NCI-H446 treated with DMSO at 0.1 percent for 48 hours (cell line): ENCODE results near the gene DNAI7.
A peak's percentile ranks its signal among the peaks of the same experiment; 100 is the strongest.

Experiments
- DNase-seq: peaks from one replicate; lab custom pipeline; 2025; lab: John Stamatoyannopoulos, UW

The DNAI7 gene

DNA sequence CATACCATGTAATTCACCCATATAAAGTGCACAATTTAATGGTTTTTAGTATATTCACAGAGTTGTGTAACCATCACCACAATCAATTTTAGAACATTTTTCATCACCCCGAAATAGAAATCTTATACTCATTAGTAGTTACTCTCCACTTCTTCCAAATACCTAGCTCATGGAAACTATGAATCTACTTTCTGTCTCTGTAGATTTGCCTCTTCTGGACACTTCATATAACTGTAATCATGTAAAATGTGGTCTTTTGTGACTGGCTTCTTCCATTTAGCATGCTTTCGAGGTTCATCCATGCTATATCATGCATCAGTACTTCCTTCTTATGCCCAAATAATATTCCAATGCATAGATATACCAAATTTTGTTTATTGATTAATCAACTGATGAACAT is 10.8 kb downstream of the DNAI7 start:
- no peak for DNase-seq

DNA sequence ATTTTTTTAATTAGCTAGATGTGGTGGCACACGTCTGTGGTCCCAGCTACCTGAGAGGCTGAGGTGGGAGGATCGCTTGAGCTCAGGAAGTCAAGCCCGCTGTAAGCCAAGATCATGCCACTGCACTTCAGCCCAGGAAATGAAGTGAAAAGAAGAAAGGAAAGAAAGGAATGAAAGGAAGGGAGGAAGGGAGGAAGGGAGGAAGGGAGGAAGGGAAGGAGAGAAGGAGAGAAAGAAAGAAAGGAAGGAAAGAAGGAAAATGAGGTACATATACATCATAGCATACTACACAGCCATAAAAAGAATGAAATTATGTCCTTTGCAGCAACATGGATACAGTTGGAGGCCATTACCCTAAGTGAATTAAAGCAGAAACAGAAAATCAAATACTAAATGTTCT is 12.2 kb downstream of the DNAI7 start:
- no peak for DNase-seq

DNA sequence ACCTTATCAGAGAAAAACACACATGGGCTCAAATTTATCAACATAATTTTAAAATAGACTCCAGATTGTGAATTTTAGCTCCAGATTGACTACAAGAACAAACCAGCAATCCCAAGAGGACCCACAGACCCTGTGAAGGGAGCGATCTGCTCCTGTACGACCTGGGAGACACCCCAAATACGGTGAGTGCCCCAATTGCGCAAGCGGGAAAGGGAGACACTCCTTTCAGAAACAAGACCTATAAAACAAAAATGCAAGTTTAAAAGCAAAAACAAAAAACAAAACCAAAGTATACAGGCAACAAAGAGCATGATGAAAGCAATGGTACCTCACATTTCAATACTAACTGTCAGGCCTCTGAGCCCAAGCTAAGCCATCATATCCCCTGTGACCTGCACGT is 32.1 kb downstream of the DNAI7 start:
- no peak for DNase-seq

DNA sequence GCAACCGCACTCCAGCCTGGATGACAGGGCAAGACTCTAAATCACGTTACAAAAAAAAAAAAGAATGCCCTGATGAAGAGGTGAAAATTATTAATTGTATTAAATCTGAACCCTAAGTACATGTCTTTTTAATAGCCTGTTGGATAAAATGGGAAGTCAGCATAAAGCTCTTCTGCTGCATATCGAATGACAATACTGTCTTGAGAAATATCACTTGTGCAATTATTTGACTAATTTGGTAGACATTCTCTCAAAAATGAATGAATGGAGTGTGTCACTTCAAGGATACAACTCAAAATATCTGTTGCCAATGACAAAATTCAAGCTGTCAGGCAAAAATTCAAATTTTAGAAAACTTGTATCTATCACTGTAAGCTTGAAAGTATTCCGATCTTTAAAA is 38.9 kb downstream of the DNAI7 start:
- no peak for DNase-seq

DNA sequence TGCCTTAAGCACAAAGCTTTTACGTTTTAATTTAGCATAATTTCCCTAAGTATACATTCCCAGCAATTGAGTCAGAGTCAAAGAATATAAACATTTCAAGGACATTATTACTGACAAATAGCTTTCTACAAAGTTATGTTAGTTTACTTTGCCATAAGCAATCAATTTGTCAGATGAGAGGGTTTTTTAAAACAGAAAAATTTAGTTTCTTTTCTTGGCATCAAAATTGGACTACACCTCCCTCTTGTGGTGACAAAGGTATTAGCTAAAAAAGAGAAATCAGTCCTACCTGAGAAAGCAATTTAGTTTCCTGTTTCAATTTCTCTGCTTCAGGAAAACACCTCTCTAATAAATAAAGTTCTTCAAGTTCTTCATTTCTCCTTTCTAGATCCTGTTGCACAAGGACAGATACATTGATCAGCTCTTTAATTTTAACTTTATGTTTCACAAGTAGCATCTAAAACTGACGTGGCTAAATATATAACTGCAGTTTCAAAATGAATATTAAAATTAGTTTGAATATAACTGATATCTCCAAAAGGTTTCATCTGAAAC is 39.9 kb downstream of the DNAI7 start:
- no peak for DNase-seq

DNA sequence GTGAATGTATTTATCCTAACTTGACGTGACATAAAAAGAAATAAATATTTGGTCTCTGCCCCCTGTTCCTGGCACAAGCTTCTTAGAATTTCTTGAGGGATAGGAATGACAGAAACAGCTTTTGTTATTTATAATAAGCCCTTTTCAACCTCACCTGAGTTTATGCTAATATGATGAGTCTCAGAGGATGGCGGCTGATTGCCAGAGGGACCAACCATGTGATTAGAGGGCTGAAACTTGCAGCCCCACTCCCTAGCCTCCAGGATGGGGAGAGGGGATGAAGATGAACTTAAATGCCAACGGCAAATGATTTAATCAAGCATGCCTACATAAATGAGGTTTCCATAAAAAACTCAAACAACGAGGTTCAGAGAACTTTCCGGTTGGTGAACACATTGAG is 42.9 kb downstream of the DNAI7 start:
- no peak for DNase-seq

DNA sequence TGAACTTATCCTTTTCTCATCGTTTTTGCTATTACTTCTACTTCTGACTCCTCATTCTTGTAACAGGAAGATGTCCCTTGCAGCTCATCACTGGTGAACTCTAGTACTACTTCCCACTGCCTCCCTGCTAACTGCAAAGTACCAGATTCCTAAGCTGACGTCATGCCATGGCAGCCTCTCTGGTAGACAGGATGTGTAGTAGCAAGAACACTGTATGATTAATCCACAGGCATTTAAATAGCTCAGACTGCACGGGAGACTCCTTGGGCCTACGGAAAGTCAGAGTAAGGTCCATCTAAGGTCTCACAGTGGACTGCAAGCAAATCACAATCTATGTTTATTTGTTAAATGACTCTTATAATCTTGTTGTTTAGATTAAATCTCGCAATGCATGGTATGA is 43.5 kb downstream of the DNAI7 start:
- DNase-seq = no peak

DNA sequence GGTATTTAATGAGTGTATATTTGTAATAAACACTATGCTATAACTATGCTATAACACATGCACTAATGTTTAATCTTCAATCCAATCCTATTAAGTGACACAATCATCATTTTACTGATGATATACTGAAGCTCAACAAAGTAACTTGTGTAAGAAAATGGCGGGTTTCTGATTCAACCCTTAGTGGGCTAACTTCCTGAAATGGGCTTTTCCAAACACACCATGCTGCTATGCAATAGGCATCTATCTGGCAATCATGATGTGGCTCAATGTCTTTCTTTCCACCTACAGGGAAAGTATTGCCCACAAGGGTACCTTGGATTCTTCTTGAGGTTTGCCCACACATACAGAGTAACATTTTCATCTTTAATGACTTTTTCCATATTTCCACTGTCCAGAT is 48.3 kb downstream of the DNAI7 start:
- DNase-seq = no peak

DNA sequence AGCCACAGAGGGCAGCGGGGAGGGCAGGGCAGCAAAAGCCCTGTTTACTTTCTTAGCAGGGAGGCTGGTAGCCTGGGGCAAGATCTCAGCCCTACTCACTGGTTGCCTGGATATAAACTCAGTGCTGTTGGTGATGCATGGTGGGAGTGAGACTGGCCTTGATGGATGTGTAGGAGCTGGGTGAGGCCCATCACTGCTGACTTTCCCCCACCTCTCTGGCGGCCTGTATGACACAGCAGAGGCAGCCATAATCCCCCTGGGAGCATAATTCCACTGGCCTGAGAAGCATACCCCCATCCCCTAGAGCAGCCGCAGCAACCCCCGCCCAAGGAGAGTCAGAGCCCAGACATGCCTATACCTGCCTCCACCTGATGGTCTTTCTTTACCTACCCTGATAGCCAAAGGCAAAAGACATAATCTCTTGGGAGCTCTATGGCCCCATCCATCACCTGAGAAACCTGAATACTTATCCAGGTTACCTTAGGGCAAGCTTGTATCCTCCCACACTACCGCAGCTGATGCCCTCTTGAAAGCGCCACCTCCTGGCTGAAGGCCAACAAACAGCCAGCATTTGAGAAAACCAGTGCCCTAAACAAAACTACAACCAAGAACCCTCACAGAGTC is 59.3 kb downstream of the DNAI7 start:
- no peak for DNase-seq

DNA sequence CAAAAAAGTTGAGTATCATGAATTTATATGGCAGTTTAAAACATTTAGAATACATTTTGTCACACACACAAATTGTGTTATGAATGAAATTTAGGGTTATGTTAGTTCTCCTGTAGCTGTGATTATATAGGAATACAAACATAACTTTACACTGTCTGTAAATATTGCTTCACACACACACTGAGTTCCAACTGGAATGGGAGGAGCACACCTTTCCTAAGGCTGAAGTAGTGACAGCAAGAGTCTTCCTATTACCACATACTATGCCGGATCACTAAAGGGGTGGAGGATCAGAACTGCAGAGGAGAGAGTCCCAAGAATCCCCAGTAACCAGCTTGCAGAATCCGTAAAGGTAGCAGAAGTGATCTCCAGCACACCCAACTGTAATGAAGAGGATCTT is 63.7 kb downstream of the DNAI7 start:
- no peak for DNase-seq

DNA sequence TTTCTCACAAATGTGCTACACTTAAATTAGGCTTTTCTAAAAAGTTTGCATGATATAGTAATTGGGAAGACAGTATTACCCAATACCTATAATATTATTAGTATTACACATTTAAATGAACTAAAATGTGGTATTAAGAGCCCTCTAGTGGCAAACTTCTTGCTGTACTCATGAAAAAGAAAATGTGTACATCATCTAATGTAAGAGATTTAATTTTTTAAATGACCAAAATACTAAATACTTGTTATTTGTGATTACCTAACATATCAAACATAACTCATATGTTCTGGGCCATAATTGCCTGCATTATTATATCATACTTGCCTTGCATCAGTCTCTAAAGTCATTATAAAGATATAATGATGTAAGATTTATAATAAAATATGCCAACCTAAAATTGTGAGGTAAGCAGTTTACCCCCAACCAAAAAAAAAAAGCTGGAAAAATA is 64.2 kb downstream of the DNAI7 start:
- DNase-seq = peak; percentile 10

DNA sequence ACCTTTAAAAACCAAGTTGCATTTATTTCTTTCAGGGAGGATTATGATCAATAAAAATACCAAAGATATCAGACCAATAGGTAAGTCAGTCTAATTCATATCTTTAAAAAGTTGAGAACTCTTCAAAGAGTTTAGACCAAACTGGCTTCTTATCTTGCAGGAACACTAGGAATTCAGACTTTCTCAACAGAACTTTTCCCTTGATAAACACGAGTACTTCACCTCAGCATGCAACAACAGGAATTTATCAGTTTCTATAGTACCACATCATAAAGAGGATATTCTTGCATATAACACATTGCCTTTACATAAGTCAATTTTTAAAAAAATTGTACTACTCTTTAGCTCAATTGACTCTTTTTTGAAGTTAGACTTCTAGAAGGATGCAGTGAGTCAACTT is 68.2 kb downstream of the DNAI7 start:
- no peak for DNase-seq

DNA sequence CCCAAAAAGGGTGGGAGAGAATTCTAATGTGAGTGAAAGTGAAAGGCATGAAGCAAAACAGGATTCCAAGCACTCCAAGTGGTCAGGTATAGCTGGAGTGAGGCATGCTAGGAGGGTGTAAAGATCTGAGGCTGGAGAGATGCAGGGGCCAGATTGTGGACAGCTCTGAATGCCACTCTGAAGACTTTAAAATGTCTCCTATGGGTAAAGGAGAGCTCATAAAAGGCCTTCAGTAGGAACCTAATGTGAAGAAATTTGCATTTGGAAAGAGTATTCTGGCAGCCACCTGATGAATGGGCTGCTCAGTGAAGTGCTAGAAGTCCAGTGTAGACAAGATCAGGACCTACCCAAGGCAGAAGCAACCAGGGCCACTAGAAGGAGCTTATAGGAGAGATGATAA is 68.9 kb downstream of the DNAI7 start:
- no peak for DNase-seq

DNA sequence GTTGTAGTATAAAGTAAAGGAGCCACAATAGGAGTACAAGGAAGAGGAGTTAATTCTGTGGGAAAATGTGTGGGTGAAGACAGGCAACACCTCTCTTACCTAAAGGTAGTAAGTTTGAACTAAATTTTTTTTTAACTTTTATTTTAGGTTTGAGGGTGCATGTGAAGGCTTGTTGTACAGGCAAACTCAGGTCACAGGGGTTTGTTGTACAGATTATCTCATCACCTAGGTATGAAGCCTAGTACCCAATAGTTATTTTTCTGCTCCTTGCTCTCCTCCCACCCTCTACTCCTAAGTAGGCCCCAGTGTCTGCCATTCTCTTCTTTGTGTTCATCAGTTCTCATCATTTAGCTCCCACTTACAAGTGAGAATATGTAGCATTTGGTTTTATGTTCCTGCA is 70.5 kb downstream of the DNAI7 start:
- DNase-seq = no peak

DNA sequence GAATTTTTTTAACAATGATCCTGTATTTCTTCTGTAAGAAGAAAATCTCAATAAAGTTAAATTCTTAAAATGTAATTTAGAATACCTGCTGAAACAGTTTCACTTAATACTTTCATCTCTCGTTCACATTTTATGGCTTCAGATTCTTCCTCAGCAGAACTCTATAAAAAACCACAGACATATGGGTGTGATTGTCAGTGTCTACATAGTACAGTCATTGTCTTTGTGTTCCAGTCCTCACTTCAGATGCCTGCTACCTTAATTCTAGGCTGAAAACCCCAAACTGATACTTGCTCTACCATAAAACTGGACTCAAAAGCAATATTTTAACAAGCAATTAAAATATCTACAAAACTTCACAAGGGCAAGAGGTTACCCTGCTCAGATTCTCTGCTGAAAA is 71.8 kb downstream of the DNAI7 start:
- DNase-seq = no peak

DNA sequence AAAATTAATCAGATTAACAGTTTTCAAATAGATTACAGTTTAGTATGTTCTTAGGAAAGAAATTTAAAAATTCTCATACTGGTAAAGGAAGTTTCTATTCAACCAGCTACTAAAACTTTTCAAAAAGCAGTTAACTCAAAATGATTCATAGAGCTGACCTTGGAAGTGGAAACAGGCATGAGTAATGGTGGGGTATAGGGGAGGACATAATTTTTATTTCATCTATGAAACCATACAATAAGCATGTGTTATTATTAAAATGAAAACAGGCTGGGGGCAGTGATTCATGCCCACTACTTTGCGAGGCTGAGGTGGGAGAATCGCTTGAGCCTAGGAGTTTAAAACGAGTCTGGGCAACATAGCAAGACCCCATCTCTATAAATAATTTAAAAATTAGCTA is 73.0 kb downstream of the DNAI7 start:
- no peak for DNase-seq

DNA sequence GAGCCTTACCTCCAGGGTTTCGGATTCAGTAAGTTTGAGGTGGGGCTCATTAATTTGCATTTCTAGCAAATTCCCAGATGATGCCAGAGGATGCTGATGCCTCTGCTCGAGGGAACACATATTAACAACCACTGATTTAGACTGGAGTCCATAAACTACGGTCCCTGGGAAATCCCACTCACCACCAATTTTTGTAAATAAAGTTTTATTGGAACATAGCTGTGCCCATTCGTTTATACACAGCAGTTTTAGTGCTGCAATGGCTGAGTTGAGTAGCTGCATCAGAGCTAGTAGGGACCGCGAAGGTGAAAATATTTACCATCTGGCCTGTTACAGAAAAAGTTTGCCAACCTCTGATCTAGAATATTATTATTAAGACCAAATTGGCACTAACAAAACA is 73.8 kb downstream of the DNAI7 start:
- no peak for DNase-seq

DNA sequence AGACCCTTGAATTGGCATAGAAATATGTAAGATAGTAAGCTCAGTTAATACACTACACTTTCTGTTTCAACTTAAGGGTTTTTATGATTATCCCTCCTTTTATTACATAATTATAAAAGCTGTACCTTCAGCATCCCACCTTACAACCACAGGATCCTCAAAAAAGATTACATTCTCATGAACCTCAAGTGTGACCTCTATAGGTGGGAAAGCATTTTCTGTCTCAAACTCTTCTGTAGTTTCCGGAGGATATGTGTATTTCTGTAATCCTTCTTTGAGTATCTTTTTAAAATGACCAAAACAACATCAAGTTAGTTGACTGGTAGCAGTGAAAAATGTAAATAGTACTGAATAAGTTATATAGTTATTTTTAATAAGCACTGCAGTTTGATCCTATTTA is 75.9 kb downstream of the DNAI7 start:
- no peak for DNase-seq

DNA sequence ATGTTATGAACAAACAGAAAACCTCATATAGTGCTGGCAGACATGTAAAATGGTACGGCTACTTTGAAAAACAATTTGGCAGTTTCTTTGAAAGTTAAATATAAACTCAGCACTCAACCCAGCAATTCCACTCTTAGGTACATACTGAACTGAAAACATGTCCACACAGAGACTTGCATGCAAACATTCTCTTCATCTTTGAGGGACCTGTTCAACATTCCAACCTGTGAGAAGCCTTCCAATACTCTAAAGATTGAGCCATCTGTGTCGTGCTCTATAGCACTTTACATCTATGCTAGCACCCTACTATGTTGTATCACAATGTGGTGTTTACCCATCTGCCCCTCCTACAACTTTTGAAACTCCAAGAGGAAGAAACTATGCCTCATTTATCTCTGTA is 79.3 kb downstream of the DNAI7 start:
- no peak for DNase-seq

DNA sequence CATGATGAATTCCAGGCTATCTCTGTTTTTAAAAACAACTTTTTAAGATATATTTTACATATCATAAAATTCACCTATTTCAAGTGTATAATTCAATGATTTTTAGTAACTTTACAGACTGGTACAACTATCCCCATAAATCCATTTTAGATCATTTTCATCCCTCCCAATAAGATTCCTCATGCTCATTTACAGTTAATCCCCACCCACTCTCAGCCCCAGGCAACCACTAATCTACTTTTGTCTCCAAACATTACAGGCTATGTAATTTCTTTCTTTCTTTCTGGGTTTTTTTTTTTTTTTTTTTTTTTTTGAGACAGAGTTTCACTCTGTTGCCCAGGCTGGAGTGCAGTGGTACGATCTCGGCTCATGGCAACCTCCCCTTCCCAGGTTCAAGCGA is 81.3 kb downstream of the DNAI7 start:
- no peak for DNase-seq

DNA sequence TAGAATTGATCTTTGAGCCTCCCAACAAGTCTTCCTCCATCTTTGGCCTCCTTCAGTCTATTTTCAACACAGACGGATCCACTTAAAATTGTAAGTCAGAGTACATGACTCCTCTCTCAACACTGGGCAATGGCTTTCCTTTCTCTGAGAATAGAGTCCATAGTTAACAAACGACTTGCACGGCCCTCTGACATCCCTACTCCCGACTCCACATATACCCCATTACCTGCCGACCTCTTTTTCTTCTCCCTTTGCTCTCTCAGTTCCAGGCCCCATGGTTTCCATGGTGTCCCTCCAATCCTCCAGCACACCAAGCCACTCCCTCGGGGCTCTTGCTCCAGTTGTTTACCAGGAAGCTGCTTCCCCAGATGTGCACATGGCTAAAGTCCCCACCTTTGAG is 84.7 kb downstream of the DNAI7 start:
- no peak for DNase-seq

DNA sequence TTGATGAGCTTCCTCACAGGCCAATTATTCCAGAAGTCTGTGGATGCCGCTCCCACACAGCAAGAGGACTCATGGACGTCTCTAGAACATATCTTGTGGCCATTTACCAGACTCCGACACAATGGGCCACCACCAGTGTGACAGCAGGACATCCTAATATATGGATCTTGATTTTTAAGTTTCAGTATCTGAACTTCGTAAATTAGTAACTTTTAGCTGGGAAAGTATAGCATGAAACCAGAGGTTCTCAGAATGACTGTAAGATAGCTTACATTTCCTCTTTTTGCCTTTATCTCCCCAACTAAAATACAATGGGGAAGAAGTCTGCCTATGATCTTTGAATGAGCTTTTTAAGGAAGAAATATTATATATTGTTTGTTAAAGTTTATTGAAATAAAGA is 87.0 kb downstream of the DNAI7 start:
- DNase-seq = no peak

DNA sequence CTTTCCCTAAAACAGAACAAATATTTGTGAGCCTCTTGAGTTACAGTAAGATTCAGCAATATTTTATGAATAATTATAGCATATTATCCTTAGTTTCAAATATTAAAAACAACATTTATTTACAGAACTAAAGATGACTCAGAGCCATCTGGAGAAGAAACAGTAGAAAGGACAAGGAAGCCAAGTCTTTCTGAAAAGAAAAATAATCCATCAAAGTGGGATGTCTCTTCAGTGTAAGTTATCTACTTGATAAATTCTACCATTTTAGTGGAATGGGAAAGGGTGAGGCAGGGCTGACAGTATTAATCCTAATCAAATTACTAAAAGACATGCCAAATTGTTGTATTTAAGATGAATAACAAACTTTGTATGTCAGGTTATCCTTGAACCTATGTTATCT is 88.1 kb downstream of the DNAI7 start:
- peak; percentile 21 for DNase-seq

DNA sequence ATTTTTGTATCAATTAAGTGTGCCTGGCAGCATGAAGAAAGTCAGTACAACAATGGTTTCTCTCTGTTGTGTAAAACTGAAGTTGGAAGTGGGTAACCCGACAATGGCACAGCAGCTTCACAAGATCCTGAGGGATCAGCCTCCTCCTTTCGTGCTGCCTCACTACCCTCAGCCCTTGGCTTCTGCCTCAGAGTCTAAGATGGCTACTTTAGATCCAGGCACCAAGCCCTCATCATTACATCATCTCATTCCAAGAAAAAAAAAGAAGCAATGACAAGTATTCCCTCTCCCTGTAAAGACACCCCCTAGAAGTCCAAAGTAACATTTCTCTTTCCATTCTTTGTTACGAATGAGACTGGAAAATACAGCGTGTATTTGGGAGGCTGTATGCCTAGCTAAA is 92.6 kb downstream of the DNAI7 start:
- no peak for DNase-seq

DNA sequence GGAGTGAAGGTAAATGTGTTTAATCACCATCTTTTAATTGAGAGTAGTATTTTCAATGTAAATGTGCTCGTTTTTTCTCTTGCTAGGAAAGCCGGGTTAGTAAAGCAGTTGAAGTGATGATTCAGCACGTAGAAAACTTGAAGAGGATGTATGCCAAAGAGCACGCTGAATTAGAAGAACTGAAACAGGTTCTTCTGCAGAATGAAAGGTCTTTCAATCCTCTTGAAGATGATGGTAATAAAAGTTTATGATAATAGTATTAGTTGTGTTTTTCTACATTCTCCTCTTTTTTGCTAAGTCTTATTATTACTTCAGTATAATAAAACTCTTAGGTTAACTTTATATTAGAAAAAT is 93.9 kb downstream of the DNAI7 start:
- DNase-seq = no peak
